Pancreas (tissue), 10 donors: Measurements from ENCODE around the gene EBF3. TPM values are rescaled to one million over a fixed set of nuclear protein-coding genes. Genes with fewer than 3 reads are reported as not detected.

Source experiments
- ATAC-seq, 4 donors: fragments of 200-7000 bp; cut with Tn5 transposase; one replicate each; pipeline versions ENCODE4 v1.8.0 to v1.9.1; 2020; ENCODE audit warnings: mild to moderate bottlenecking in 4 of 4, moderate library complexity in 4 of 4
- DNase-seq, 6 donors: peaks; one replicate each; pipeline ENCODE4 v3.0.0-alpha.2; 2020
- FAIRE-seq: peaks from 2 replicates; lab custom pipeline; 2012; peaks lifted over from hg19 to GRCh38; lab: Jason Lieb, UNC
- H3K27ac ChIP-seq, 4 donors: fragments of 200-600 bp; sonication (generic); 1 replicate in 3 of 4; 2 replicates in 1 of 4; pipeline versions ENCODE4 v1.5.0 to v1.8.0; 2020
- H3K27me3 ChIP-seq, 4 donors: fragments of 200-600 bp; one replicate each; pipeline ENCODE4 v1.8.0; 2021
- H3K36me3 ChIP-seq, 3 donors: fragments of 200-600 bp; sonication (generic) in 1 of 3; one replicate each; pipeline versions ENCODE4 v1.5.0 to v1.8.0; 2020 to 2021
- H3K4me1 ChIP-seq, 3 donors: fragments of 200-600 bp; one replicate each; pipeline ENCODE4 v1.8.0; 2021
- H3K4me3 ChIP-seq, 4 donors: fragments of 200-600 bp; sonication (generic) in 2 of 4; one replicate each; pipeline versions ENCODE4 v1.5.0 to v1.8.0; 2020 to 2021
- H3K9me3 ChIP-seq, 4 donors: fragments of 200-600 bp; one replicate each; pipeline ENCODE4 v1.8.0; 2021
- CTCF ChIP-seq, 4 donors: fragments of 200-600 bp; sonication (generic) in 3 of 4; IDR thresholded peaks; one replicate each; pipeline versions ENCODE4 v1.5.0 to v1.8.0; 2021; ENCODE audit warnings: antibody characterized with exemption in 4 of 4
- WGBS, 2 donors: extraction: QIAGEN DNeasy Blood & Tissue Kit; methylation state at CpG; one replicate each; pipeline ENCODE4 v1.1.7; 2013; 5-methylcytosine and 5-hydroxymethylcytosine counted together
- intact Hi-C, 3 donors: fragments of 100-400 bp; cut with DNase I; formaldehyde crosslinking; loops; one replicate each; pipeline versions ENCODE4 v1.11.1 to v1.14.2; 2022
- polyA plus RNA-seq, 2 donors: library from polyadenylated mRNA; stranded (reverse); fragments of 200-250 nt; gene quantifications; one replicate each; pipeline ENCODE4 v1.2.3, GENCODE V29; 2013
- total RNA-seq, 6 donors: library from RNA; stranded (reverse); fragmentation: NEBNext Ultra II Directional in 4 of 6; extraction: Animal tissue kit (Norgen Biotek cat#: 25700) in 4 of 6; gene quantifications; one replicate each; pipeline versions ENCODE4 v1.2.1 to v1.2.4, GENCODE V29; 2021 to 2023
- donor health status: healthy with polysubstance abuse.
- donor health status: DM: no; HTN: no; CAD: no; lungs with moderate emphysema.
- donor health status: DM: no; HTN: no; CAD: no.
- donor health status: control.
- donor health status: control.
- donor health status: Bipolar disorder and iron deficiency.
- donor health status: DM: yes; HTN: yes; CAD: no.
- donor health status: DM: no; HTN: no; CAD: no.
- donor health status: DM: no; HTN: no; CAD: no.
- donor health status: DM: yes; HTN: yes; CAD: no.

The EBF3 gene
- total and polyA plus RNA-seq, 8 donors: 0.47 to 1.5 (median 1.1) TPM

DNA sequence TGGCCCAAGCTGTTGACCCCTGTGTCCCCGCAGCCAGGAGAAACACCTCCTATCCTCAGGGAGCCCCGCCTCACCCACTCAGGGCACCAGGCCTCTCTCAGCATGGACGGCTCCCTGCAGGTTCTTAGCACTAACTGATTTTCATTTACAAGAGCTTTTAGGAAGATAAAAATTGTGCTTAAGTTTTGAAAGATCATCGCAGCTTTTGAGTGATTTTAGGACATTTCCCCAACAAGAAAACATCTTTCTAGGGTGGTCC, 22.1 kb downstream of the EBF3 start:
- FAIRE-seq (no peak), DNase-seq (no peak), ATAC-seq (no peak)
- Histone ChIP-seq H3K27ac (no peak overlapping the region), H3K4me1 (no peaks in the 10 kb centered on the region), H3K36me3 (no peaks in the 10 kb centered on the region), H3K4me3 (no peak overlapping the region), H3K9me3 (no peaks in the 10 kb centered on the region), H3K27me3 (peaks cover 0 to 22% (median 5%) of the 10 kb centered on the region in 4 donors)
- 81 to 82% methylated on average over 4 of the region's 4 CpGs for WGBS, 2 donors
- intact Hi-C loops: no loop called here
- no peak for TF ChIP-seq CTCF (IDR thresholded peaks at IDR 0.05)

DNA sequence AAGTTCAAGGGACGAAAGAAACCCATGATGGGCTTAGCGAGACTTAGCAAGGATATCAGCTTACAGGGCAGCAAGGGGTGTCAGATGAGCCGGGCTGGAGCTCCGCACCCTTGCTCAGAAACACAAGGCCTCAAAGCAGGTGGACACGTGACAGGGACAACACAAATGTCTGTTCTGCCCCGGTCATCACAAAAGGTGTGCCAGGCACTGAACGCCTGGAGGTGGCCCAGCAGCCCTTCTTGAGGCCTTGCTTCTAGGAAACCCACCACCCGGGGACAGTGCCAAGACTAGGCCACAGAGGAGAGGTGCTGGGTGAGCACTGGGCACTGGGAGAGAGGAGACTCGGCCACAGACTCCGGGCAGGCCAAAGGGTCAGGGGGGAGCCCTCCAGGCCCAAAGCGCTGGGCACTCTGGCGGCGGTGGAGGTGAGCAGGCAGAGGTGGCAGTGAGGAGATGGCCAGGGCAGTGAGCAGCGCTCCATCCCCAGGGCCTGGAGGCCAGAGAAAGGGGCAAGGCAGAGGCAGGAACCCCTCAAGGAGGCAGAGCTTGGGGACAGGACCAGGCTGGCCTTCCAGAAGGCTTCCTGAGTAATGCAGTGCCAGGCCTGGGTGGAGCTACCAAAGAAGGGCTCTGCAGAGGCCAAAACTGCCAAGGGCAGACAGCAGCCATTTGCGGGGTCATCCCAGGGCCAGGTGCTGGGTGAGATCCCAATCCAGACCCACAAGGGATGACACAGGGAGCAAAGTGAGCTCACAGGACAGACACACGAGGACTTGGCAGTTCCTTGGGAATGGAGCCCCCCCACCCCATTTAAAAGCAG, 22.7 kb downstream of the EBF3 start:
- no peak for TF ChIP-seq CTCF (IDR thresholded peaks at IDR 0.05)
- intact Hi-C loops: no loop called here

DNA sequence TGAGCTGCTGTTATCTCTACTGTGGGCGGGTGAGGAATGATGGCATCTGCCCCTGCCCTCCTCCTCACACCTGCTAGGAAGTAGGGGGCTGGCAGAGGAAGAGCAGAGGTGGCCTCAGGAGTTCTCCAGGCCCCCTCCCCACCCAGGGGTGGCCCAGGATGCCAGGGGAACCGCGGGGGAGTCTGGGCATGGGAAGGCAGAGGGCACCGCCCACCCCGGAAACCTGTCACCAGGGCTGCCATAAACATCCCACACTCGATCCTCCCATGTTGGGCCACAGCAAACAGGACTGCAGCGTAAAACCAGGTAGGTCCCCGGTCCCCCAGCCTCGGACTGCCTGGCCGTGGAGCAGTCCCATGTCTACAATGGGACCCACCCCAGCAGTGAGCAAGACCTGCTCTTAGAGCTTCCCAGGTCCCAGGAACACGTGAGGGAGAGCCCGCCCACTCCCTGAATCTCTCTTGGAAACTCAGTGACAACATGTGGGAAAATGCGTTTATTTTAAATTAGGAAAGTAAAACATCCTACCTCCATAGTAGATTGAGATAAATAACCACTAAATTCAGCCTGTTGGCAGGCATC, 23.4 kb downstream of the EBF3 start:
- Histone ChIP-seq H3K9me3 (no peaks in the 10 kb centered on the region), H3K27ac (no peak overlapping the region), H3K27me3 (peaks cover 0 to 16% (median 3%) of the 10 kb centered on the region in 4 donors), H3K36me3 (no peaks in the 10 kb centered on the region), H3K4me1 (no peaks in the 10 kb centered on the region), H3K4me3 (no peak overlapping the region)
- DNase-seq (no peak), ATAC-seq (no peak), FAIRE-seq (no peak)
- WGBS, 2 donors: 82 to 88% methylated on average over 13 of the region's 13 CpGs
- intact Hi-C loops: no loop called here
- TF ChIP-seq CTCF (IDR thresholded peaks at IDR 0.05): no peak

More for the DNA sequence above, 22.7 kb downstream of the EBF3 start:
- WGBS, 2 donors: 84 to 91% methylated on average over 16 of the region's 16 CpGs
- H3K36me3 ChIP-seq: no peaks in the 10 kb centered on the region
- no peak for DNase-seq
- H3K4me3 ChIP-seq: no peak overlapping the region
- no peaks in the 10 kb centered on the region for H3K9me3 ChIP-seq
- peaks cover 0 to 21% (median 5%) of the 10 kb centered on the region in 4 donors for H3K27me3 ChIP-seq
- no peak overlapping the region for H3K27ac ChIP-seq
- no peak for ATAC-seq
- H3K4me1 ChIP-seq: no peaks in the 10 kb centered on the region
- no peak for FAIRE-seq

- ATAC-seq: no peak
- Histone ChIP-seq H3K4me3 (no peak overlapping the region), H3K27me3 (peaks cover 0 to 10% (median 3%) of the 10 kb centered on the region in 4 donors), H3K27ac (no peak overlapping the region), H3K4me1 (no peaks in the 10 kb centered on the region), H3K9me3 (no peaks in the 10 kb centered on the region), H3K36me3 (no peaks in the 10 kb centered on the region)
- WGBS, 2 donors: 64 to 68% methylated on average over 23 of the region's 23 CpGs
- intact Hi-C loops: no loop called here
- FAIRE-seq: no peak
- no peak for TF ChIP-seq CTCF (IDR thresholded peaks at IDR 0.05)
- no peak for DNase-seq
Observed at GRCh38 chr10:129939416-129940275, 24.4 kb downstream of the EBF3 start.
